Measurements from ENCODE around the gene CALCOCO1.
"Not testable (repeated sequence)": the region's sequence is repeated elsewhere in the genome, so short reads cannot be mapped to it uniquely, and the experiment has no call there.

CALCOCO1 gene, protein sequence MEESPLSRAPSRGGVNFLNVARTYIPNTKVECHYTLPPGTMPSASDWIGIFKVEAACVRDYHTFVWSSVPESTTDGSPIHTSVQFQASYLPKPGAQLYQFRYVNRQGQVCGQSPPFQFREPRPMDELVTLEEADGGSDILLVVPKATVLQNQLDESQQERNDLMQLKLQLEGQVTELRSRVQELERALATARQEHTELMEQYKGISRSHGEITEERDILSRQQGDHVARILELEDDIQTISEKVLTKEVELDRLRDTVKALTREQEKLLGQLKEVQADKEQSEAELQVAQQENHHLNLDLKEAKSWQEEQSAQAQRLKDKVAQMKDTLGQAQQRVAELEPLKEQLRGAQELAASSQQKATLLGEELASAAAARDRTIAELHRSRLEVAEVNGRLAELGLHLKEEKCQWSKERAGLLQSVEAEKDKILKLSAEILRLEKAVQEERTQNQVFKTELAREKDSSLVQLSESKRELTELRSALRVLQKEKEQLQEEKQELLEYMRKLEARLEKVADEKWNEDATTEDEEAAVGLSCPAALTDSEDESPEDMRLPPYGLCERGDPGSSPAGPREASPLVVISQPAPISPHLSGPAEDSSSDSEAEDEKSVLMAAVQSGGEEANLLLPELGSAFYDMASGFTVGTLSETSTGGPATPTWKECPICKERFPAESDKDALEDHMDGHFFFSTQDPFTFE

DNA sequence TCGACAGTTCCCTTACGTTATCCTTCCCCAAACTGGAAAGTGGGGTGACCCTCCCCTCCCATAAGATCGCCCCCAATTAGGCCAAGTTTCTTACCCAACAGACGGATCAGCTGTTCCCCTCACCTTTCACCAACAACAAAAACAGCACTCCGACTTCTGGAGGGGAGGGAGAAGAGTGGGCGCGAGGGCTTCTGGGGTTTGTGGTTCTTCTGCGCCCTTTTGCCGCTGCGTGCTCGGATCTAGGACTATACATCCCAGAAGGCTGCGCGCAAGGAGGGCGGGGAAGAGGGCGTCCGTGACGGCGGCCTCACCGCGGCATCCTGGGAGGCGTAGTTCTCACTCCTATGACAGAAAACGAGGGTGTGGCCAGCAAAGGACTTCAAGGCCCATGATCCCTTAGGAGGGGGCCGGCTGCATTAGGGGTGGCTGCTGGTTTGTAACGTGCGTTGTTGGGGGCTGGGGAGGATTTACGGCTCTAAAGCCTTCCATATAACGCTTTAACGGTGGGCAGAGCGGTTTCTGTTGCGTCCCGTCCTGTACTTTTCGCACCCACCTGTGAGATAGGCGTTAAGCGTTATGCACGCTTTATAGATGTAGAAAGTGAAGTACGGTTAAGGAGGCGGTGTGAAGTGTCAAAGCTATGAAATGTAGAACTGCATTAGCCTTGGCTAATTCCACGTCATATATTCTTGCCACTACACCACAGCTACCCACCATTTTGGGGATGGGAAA, at the start of gene CALCOCO1:
CALCOCO1 (minus strand) TSS at position 143 of the 732 bp plus-strand sequence. CDS start 2,210 bp downstream, outside the sequence.
- peak; percentile 97 for DNase-seq

DNA sequence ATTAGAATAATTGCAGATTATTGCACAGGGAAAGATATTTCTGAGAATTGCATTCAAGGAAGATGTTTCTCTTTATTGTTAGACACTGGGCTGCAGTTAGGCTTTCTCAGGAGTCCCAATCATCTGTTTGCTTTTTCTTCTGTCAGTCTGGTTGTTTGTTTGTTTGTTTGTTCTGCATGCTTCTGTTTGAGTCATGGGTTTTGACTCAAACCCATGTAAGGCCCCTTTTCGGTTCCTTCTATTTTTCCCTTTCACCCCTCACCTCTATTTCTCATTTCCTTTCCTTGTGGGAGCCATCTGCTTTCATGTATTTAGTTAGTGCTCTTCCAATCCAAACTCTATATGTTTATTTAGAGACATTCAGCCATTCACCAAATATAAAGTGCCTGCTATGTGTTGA, 49.6 kb upstream of the CALCOCO1 start:
- DNase-seq, result no peak

DNA sequence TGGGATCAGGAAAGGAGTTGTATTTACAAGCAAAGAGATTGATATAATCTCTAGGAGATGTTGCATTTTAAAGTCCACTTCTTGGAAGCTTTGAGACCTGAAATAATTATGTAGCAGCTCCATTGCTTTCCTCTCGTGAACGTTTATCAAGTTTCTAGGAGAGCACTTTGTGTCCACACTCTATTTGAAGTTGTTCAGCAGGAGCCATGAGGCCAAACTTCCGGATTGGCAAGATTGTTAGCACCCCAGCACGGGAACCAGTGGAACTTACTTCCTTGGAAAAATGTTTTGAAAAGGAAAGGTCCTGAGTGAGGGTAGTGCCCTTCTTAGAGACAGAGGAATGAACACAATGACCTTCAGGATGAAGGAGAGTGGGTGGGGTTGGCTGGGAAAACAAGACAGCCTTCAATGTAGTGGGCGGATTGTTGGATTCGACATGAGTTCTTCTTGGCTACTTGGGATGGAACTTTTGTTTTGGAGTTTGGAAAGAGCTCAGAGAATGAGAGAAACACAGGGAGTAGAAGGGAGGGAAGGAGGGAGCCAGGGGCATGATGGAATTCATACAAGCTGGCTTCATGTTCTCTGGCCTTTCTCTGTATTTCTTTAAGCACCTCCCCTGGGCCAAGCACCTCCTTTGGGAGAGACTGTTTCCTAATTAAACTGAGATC, 48.4 kb upstream of the CALCOCO1 start:
- no peak for DNase-seq

DNA sequence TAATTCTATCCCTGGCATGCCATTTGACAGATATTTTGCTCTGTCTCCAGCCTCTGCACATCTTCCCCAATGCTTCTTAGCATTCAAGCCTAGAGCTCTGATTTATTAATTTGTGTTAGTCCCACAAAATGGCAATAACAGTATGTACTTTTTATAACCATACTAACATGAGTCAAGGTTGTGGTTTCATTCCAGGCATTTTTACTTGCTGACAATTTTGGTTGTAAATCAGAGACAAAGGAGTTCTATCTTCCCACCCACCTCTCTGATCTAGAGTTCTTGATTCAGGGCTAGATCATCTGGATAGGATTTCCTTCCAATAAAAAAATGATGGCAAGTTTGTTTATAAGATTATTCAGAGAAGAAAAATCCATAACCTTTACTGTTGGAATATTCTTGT, 43.0 kb upstream of the CALCOCO1 start:
- DNase-seq, result no peak

DNA sequence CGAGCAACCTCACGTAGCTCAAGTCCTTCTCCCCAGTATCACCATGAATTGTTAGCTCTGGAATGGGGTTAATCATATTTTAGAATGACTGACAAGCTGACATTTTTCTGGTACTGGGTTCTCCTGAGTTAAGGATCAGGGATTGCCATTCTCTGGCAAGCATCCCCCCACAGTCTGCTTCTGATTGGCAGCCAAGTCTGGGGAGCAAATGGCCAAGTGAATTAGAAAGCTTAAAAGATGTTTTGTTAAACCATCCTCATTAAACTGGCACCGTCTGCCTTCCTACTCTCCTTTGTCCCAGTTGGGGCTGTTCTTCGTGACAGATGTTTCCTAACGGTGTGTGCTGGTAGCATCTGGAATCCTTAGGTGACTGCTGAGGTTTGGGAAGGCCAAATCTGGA, 41.7 kb upstream of the CALCOCO1 start:
- DNase-seq, result no peak

DNA sequence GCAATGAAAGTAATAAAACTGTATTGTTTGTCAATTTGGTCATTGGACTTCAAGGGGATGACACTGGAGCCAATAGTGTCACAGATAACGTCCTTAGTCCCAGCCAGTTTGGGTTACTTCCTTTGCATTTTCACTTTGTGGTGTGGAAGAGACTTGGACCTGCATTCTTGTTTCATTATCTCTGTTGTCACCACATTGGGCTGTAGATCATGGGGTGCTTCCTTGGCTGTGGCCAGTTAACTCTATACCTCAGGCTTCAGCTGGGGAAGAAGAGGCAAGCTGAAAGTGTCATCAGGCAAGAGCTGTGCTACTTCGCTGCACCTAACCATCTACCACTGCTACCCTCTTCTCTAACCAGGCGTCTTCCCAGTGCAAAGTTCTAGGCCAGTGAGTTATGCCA, 39.6 kb upstream of the CALCOCO1 start:
- DNase-seq, result no peak

DNA sequence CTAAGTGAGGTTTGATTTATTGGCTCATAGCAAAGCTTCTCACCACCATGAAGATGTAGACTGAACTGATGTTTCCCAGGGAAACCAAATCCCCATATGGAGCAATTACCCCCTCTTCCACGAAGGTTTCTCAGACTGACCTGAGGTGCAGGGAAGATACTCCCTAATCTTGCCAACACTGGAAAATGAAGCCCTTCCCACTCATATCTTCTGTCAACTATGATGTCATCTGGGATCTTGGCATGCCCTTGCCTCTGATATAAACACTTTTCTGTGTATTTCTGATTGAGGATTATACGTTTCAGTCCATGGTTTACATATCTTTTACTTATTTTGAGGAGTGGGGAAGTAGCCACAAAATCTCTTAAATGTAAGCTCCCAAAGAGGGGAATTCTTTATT, 38.6 kb upstream of the CALCOCO1 start:
- no peak for DNase-seq

DNA sequence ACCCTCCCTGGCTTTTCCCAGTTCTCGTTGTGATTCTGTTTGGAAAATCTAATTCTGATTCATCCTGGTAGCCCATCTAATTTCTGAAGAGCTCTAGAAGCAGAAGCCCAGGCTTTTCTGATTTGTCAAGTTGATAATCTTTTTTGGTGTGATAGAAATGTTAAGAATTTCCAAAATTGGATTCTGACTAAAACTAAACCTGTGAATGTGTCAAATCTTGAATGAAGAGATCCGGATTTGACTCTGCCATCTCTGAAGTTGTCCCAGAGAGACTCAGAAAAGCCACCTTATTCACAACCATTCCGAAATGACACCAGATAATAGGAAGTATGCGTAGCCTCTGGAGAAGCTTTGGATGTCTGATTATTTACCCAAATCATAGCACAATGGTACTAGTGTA, 37.4 kb upstream of the CALCOCO1 start:
- no peak for DNase-seq

DNA sequence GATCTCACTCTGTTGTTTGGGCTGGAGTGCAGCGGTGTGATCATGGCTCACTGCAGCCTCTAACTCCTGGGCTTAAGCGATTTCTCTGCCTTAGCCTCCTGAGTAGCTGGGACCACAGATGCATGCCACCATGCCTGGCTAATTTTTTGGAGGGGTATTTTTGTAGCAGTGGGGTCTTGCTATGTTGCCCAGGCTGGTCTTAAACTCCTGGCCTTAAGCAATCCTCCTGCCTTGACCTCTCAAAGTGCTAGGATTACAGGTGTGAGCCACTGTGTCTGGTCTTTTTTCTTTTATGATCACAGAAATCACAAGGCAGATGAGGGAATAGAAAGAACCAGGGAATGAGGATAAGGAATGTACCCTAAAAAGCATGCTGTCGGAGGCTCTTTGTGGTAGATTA, 35.5 kb upstream of the CALCOCO1 start:
- not testable (repeated sequence) for DNase-seq

DNA sequence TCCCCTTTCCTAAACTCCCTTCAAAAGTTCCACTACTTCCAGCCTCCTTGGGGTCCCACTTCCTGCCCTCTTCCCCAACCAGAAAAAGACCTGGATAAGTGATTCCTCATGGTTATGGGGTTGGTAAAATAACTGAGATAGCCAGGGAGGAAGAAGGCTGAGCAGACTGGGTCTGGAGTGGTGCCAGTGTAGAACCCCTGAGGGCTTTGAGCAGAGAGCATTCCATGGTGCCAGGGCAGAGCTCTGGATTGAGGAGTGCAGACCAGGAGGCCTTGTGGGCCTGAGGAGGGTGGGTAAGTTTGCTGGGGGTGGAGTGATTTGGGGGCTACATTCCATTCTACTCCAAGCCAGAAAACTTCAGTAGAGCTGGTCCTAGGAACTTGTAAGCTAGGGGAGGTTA, 34.1 kb upstream of the CALCOCO1 start:
- DNase-seq, result no peak

DNA sequence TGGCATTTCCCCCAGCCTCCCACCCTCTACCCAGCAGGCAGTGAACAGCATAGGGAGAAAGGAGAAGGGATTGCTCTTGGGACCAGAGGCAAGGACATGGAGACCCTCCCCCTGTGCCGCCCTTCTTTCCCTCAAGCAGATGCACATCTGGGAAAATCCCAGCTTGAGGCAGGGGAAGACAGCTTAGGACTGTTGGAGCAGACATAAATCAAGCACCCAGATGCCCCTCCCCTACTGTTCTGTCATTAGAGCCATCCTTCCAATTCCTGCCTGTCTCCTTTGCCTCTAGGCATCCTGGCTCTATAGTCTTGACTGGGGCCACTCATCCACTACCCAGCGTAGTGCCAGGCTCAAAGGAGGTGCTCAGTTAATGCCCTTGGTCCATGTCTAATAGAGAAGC, 32.0 kb upstream of the CALCOCO1 start:
- no peak for DNase-seq

DNA sequence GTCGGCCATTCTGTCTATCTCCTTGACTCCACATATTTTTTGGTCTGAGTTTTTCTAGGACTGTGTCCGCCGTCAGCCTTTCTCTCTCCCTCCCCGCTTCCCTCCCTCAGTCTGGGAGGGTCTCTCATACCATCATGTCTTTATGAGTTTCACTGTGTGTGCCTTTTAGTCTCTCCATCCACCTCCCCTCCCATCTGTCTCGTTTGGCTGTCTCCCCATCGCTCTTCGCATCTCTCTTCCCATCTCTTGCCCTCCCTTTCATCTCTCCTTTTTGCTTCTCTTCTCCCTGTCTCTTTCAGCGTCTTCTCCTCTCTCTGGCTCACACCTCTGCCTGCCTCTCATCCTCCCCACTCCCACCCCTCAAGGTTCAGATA, 31.5 kb upstream of the CALCOCO1 start:
- DNase-seq, result no peak

DNA sequence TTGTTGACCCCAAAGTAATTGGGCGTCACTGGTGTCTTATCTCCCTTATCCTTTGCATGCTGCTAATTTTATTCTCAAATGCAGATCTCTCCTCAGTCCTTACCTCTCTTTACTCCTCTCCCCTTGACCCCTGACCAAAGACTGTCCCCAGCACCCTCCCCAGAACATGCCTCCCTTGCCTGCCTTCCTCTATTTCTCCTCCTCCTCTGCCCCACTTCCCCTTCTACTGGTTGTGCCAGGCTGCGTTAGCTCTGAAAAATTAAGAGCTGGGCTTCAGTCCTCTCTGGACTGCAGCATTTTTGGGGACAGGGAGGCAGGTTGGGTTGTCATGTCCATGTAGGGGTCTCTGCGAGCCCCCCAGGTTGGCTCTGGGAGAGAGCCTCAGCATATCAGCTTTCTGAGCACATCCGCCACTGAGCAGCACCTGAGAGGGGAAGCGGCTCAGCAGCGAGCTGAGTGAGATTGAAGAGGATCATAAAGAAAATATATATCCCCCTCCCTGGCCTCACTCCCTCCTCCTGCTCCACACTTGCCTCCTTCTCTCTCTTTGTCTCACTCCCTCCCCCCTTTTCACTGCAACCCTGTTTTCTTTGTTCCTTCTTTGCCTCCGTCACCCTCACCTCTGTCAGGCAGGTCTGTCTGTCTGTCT, 31.0 kb upstream of the CALCOCO1 start:
- DNase-seq, result no peak

DNA sequence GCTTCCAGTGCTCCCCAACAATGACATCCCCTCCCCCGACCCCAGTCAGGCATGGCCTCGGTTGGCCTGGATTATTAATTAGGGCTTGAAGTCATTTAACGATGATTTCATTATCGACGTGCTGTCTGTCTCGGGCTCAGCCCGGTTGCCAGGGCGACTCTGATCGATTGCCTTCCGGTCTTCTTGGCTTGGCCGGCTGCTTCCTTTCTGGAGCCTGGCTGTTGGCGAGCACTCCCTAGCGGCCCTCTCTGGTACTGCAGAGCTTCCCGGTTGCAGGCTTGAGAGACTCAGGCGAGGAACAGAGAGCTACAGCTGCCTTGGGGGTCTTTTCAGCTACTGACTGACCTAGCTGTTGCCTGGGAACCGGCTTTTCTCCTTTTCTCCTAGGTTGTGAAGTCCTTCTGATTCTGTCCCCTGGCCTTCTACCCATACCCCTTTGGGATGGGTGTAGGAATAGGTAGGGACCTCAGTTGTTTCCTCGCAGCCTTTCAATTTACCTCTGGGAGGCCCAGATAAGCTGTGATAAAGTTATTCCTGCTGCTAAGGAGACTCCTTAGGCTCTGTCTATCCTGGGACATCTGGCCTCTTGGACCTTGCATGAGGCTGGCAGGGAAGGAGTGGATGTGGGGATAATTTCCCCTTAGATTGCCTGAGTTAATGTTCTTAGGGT, 30.0 kb upstream of the CALCOCO1 start:
- peak; percentile 63 for DNase-seq

DNA sequence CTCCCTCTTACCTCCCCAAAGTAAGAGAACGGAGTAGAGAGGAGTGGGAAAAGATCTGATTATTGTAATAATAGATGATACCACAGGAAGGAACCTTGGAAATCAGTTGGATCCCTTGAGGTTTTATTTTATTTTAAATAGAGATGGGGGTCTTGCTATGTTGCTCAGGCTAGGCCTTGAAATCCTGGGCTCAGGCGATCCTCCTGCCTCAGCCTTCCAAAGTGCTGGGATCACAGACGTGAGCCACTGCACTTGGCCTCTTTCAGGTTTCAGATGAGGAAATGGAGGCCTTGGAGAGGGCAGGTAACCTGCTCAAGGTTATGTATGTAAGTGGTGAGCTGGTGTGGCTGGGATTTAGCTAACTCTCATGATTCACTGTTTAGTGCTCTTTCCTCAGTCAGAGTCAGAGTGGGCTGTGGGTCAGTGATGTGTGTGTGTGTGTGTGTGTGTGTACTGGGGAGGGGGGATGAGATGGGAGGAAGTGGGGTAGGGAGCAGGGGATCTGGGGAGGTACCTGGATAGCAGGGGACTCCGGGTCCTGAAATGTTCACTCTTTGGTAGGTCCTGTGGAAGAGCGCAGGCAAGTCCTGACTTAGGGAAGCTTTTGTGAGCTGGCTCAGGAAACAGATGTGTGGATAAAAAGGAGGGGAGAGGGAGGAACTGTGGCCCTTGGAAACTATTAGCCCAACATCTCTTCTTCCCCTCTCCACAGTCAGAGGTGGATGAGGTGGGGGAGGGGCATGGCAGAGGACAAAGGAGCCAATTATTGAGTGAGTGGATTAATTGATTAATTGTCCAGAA, 29.2 kb upstream of the CALCOCO1 start:
- DNase-seq, result no peak

DNA sequence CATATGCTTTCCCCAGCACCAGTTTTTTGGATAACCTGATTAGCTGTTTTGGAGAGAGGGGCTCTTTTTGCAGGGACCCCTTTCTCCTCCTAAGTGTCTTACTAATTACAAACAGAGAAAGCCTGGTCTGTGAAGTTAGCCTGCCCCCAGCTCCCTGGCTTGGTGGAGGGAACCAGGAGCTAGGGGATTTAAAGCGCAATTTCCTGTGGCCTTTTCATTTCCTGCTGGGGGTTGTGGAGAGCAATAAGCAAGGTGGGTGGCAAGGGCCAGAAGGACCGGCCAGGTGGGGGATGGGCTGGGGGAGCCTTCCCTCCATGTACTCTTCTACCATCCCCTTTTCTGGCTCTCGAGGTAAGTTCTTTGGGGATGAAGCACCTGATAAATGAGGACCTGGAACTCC, 28.6 kb upstream of the CALCOCO1 start:
- DNase-seq, result no peak

DNA sequence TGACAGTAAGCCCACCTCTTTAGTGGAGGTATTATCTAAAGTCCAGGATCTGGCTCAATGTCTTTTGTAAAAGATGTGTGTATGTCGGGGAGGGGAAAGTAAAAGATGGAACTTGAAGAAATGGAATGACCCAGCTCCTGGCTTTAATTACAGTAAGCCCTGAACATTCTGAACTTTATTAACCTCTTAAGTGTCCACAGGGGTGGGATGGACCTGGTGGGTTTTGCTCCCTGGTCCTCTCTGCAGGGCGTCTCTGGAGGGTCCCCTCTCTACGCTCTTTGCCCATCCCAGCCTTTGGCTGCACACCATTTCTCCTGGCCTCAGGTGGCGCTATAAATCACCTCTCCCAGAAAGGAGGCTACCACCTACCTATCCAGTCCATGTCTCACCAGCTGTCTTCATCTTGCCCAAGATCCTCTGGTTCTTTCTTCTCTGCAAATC, 28.2 kb upstream of the CALCOCO1 start:
- no peak for DNase-seq

DNA sequence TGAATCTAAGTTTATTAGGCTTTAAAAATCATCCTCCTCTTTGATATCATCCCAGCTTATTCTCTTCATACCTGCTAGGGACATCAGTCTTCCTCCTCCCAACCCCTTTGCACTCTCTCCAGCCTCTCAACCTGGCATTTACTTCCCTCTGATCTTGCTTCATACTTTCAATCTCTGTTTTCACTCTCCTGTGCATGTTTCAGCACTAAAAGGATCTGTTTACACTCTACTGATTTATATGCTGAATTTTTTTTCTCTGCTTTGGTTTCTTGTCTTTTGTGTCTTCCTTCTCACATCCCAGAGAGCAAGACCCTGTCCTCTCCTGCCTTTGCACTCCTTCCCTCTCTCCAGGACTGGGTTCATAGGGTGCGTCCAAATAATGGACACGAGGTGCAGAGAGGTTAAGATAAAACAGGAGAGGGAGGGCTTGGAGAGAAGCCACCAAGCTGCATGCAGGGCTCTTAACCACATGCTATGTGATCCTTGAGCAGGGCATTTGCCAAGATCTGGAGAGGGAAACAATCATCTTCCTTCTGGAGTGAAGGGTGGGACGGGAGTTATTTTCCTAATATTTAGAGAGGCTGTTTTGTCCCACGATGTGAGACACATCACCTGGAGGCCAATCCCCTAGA, 27.5 kb upstream of the CALCOCO1 start:
- DNase-seq, result no peak

DNA sequence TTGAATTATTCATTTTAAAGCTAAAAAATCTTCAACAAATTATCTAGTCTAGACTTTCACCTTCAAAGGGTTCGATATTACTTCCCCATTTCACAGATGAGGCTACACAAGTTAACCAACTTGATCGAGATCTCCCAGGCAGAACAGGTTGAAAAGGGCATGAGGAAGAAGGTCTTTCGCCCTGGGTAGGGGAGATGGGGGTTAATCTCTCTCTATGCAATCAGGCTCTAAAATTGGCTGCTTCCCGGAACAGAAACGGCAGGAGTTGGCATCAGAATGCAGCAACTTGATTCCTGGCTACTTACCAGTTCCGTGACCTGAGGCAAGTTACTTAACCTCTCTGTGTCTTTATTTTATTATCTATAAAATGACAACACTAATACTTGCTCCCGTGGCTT, 26.9 kb upstream of the CALCOCO1 start:
- no peak for DNase-seq

DNA sequence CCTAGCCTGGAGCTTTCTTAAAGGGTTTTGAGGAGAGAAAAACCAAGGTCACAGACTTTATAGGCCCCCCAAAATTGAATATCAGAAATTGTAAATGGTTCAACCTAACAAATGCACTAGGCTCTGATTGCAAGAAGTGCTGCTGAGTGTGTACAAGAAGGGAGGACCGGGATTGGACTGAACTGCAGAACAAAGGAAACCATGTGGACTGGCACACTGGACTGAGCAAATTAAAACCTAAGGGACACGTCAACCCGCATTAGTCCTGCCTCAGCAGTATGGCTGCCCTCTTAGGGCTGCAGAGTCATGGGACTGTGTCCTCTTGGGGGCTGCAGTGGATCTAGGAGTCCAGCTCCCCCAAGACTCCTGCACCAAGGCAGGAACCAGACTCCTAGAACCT, 25.4 kb upstream of the CALCOCO1 start:
- DNase-seq, result no peak

DNA sequence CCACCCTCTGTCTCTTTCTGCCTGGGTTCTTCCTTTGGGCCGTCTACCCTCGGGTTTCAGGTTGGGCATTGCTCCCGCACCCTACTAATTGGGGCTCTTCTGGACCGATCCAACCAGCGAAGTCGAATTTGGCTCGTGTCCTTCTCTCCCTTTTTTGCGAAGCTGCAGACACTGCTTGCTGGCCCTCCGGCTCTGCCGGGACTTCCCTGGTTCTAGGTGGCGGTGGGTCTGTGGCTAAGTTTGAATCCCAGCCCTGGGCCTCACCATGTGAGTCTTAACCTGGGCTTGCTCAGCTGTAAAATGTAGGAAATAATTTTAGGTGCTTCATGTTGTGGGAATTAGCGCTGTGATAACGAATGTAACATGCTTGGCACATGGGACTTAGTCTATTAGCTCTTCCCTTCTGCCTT, 24.9 kb upstream of the CALCOCO1 start:
- no peak for DNase-seq

All from DMS153 (cell line).